HL-60 (cell line): Measurements from ENCODE around the gene SLC43A1.

Experiments
- GABPA ChIP-seq: IDR thresholded peaks from 2 replicates; pipeline ENCODE4 v1.6.1; 2012; ENCODE audit warnings: low read depth
- POLR2AphosphoS5 ChIP-seq: IDR thresholded peaks from 2 replicates; pipeline ENCODE4 v1.6.1; 2012; ENCODE audit warnings: low read depth
- SPI1 ChIP-seq: IDR thresholded peaks from 2 replicates; pipeline ENCODE4 v1.6.1; 2012; ENCODE audit warnings: low read depth, mild to moderate bottlenecking, borderline replicate concordance
- TF ChIP-seq, protein P1 (sequence below): IDR thresholded peaks from one replicate; pipeline ENCODE4 v1.5.1; 2011; ENCODE audit warnings: low read length, control low read depth, inconsistent platforms; ENCODE audit not compliant: insufficient read depth

DNA sequence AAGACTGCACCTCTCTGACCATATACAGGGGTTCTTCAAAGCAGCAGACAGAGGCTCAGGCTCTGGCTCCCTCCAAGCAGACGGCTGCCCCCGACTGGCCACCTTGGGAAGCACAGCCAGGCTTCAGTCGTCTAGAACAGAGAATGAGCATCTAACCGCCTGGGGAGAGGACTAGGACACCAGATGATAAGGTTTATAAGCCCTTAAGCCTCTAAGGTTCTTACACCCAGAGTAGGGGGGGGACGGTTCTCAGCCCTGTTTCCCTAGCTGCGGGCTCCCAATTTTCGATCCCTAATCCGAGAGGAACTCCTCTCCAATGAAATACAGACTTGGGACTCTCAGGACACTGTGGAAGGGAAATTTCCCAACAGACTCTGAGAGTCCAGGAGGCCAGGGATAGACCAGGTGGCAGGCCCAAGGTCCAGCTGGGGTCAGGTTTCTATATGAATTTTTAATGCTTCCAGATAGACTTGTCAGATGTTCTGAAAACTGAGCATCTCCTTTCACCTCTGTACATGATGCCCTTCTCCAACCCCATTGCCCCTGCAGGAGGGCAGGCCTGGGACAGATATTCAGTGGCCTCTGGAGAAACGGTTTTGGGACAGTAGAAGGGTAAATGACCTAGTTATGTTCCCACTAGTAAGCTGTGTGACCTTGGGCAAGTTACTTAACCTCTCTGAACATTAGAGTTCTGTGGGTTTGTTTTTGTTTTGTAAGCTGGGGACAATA lies 34.9 kb downstream of the SLC43A1 start:
- TF ChIP-seq, protein P1, sequence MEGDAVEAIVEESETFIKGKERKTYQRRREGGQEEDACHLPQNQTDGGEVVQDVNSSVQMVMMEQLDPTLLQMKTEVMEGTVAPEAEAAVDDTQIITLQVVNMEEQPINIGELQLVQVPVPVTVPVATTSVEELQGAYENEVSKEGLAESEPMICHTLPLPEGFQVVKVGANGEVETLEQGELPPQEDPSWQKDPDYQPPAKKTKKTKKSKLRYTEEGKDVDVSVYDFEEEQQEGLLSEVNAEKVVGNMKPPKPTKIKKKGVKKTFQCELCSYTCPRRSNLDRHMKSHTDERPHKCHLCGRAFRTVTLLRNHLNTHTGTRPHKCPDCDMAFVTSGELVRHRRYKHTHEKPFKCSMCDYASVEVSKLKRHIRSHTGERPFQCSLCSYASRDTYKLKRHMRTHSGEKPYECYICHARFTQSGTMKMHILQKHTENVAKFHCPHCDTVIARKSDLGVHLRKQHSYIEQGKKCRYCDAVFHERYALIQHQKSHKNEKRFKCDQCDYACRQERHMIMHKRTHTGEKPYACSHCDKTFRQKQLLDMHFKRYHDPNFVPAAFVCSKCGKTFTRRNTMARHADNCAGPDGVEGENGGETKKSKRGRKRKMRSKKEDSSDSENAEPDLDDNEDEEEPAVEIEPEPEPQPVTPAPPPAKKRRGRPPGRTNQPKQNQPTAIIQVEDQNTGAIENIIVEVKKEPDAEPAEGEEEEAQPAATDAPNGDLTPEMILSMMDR = peak; percentile 66
- TF ChIP-seq POLR2AphosphoS5 = no peak
- no peak for TF ChIP-seq GABPA
- no peak for TF ChIP-seq SPI1
